Esophagus muscularis mucosa (tissue), 4 donors: ENCODE data around the gene ASPHD2.

ENCODE experiments used
- CTCF ChIP-seq, 3 experiments: fragments of 200-600 bp in 2 of 3; fragments of 450-650 bp in 1 of 3; sonication (generic) in 2 of 3; IDR thresholded peaks; one replicate each; pipeline ENCODE4 v1.5.1; 2017 to 2019; ENCODE audit warnings: antibody characterized with exemption in 3 of 3, mild to moderate bottlenecking in 2 of 3, moderate library complexity in 1 of 3
- EP300 ChIP-seq: sonication (generic); formaldehyde crosslinking; IDR thresholded peaks from one replicate; pipeline ENCODE4 v1.6.1; 2017; ENCODE audit warnings: antibody characterized with exemption
- POLR2A ChIP-seq: fragments of 450-650 bp; IDR thresholded peaks from one replicate; pipeline ENCODE4 v1.6.1; 2017; ENCODE audit warnings: antibody characterized with exemption, moderate library complexity, mild to moderate bottlenecking, low read depth

GRCh38 chr22:26395926-26396325, 33.1 kb upstream of the ASPHD2 start:
- TF ChIP-seq CTCF (IDR thresholded peaks at IDR 0.05): no peak
- TF ChIP-seq EP300: no peak
- TF ChIP-seq POLR2A: no peak
